GM12878 (cell line): Measurements from ENCODE around the gene ANTKMT. TPM values are rescaled to one million over a fixed set of nuclear protein-coding genes. Genes with fewer than 3 reads are reported as not detected.

ENCODE experiments used
- ATAC-seq: fragments of 200-7000 bp; cut with Tn5 transposase; 3 replicates; pipeline ENCODE4 v1.9.1; 2020; ENCODE audit warnings: mild to moderate bottlenecking, moderate library complexity
- BruUV-seq: library from RNA; stranded (reverse); fragments of 400-500 nt; replicated peaks from 2 replicates; lab custom pipeline; 2021; lab: Mats Ljungman, UMichigan
- CTCF ChIA-PET: fragments of 300-600 bp; sonication (Branson Sonifier 250); formaldehyde crosslinking; extraction: SDS; loops from one replicate; lab custom pipeline; 2021; ENCODE audit warnings: inconsistent platforms; lab: Yijun Ruan, JAX
- POLR2A ChIA-PET: fragments of 350-600 bp; formaldehyde crosslinking; extraction: SDS; loops from one replicate; lab custom pipeline; 2021; ENCODE audit warnings: inconsistent platforms; lab: Charles Lee
- RAD21 ChIA-PET: fragments of 300-600 bp; sonication (Branson Sonifier 250); formaldehyde crosslinking; loops from one replicate; lab custom pipeline; 2023; ENCODE audit warnings: antibody characterized with exemption; ENCODE audit not compliant: unreplicated experiment; lab: Charles Lee
- SMC1A ChIA-PET: fragments of 300-600 bp; sonication (Branson Sonifier 250); formaldehyde crosslinking; loops from one replicate; lab custom pipeline; 2023; ENCODE audit not compliant: unreplicated experiment, uncharacterized antibody; lab: Charles Lee
- DNase-seq: peaks from one replicate; pipeline ENCODE4 v3.0.0-alpha.2; 2011; ENCODE audit warnings: low read depth, low spot score
- FAIRE-seq: peaks from 3 replicates; lab custom pipeline; 2011; peaks lifted over from hg19 to GRCh38; lab: Jason Lieb, UNC
- H2AFZ ChIP-seq: 2 replicates; pipeline ENCODE4 v1.6.0; 2011; ENCODE audit warnings: low read depth, low read length, control low read depth; ENCODE audit not compliant: control insufficient read depth
- H3K27ac ChIP-seq: 2 replicates; pipeline ENCODE4 v1.5.1; 2011; ENCODE audit warnings: control low read depth; ENCODE audit not compliant: control insufficient read depth, insufficient read depth
- H3K27me3 ChIP-seq, 2 experiments: replicated peaks in 1 of 2; 2 replicates each; pipeline versions ENCODE4 v1.6.0 to v1.6.1; 2011; ENCODE audit warnings: low read length in 1 of 2; ENCODE audit not compliant: control insufficient read depth in 2 of 2, insufficient read depth in 2 of 2
- H3K36me3 ChIP-seq, 2 experiments: 2 replicates each; pipeline ENCODE4 v1.5.1; 2011; ENCODE audit warnings: low read length in 1 of 2; ENCODE audit not compliant: control insufficient read depth in 2 of 2, insufficient read depth in 2 of 2
- H3K4me1 ChIP-seq: 2 replicates; pipeline ENCODE4 v1.6.1; 2011; ENCODE audit warnings: mild to moderate bottlenecking, low read length, moderate library complexity, mixed read lengths; ENCODE audit not compliant: control insufficient read depth, insufficient read depth
- H3K4me2 ChIP-seq: 2 replicates; pipeline ENCODE4 v1.6.0; 2011; ENCODE audit warnings: control low read depth; ENCODE audit not compliant: control insufficient read depth, insufficient read depth
- H3K4me3 ChIP-seq: fragments of 200-600 bp; sonication (generic); 2 replicates; pipeline ENCODE4 v1.5.1; 2016
- H3K79me2 ChIP-seq: 2 replicates; pipeline ENCODE4 v1.6.0; 2011; ENCODE audit warnings: low read length; ENCODE audit not compliant: control insufficient read depth, insufficient read depth
- H3K9ac ChIP-seq: 2 replicates; pipeline ENCODE4 v1.8.0; 2011; ENCODE audit warnings: low read length, control low read depth, mixed read lengths; ENCODE audit not compliant: control insufficient read depth, insufficient read depth
- H3K9me3 ChIP-seq: replicated peaks from 3 replicates; pipeline ENCODE4 v1.5.1; 2011; ENCODE audit warnings: mild to moderate bottlenecking, low read length; ENCODE audit not compliant: control insufficient read depth, insufficient read depth
- H4K20me1 ChIP-seq: 2 replicates; pipeline ENCODE4 v1.6.0; 2011; ENCODE audit not compliant: control insufficient read depth, insufficient read depth
- CUX1 ChIP-seq: IDR thresholded peaks from 2 replicates; pipeline ENCODE4 v1.6.1; 2012; ENCODE audit warnings: improper control_type of control experiment, low read depth, low read length; ENCODE audit not compliant: insufficient replicate concordance
- EGR1 ChIP-seq, 2 experiments: IDR thresholded peaks; 1 replicate in 1 of 2; 2 replicates in 1 of 2; pipeline ENCODE4 v1.6.1; 2011 to 2012; ENCODE audit warnings: low read depth in 2 of 2, low read length in 2 of 2, borderline replicate concordance in 1 of 2, mild to moderate bottlenecking in 1 of 2, moderate library complexity in 1 of 2
- NR2C2 ChIP-seq: IDR thresholded peaks from 2 replicates; pipeline ENCODE4 v1.6.1; 2011; ENCODE audit warnings: borderline replicate concordance, low read depth; ENCODE audit not compliant: control insufficient read depth, insufficient read length
- NR2F1 ChIP-seq: fragments of 450-650 bp; conservative IDR thresholded peaks from 2 replicates; pipeline ENCODE4 v1.6.1; 2017; ENCODE audit warnings: mild to moderate bottlenecking
- RELB ChIP-seq: fragments of 450-650 bp; IDR thresholded peaks from 2 replicates; pipeline ENCODE4 v1.6.1; 2017; ENCODE audit warnings: low read depth, mild to moderate bottlenecking, moderate library complexity
- STAT3 ChIP-seq: IDR thresholded peaks from 2 replicates; pipeline ENCODE4 v1.6.1; 2011; ENCODE audit warnings: low read depth, low read length, improper control_type of control experiment
- WGBS: methylation state at CpG from one replicate; pipeline ENCODE4 v1.1.6; 2016; ENCODE audit warnings: low lambda C conversion rate; ENCODE audit not compliant: insufficient replicate concordance, insufficient coverage; ENCODE audit errors: missing lambda C conversion rate; 5-methylcytosine and 5-hydroxymethylcytosine counted together
- in situ Hi-C: fragments of 300-500 bp; cut with MboI; formaldehyde crosslinking; loops from 9 replicates; pipeline ENCODE4 v1.14.3; 2018; ENCODE audit warnings: mixed read lengths
- intact Hi-C: fragments of 100-400 bp; cut with micrococcal nuclease; formaldehyde crosslinking; loops from one replicate; pipeline ENCODE4 v1.14.2; 2022; ENCODE audit not compliant: unreplicated experiment
- polyA plus RNA-seq, 11 experiments: library from polyadenylated mRNA; depleted of rRNA in 4 of 11; unstranded in 6 of 11; stranded (reverse) in 5 of 11; fragments of >200 nt; fragmentation: Nextera tagmentation in 4 of 11; fragmentation: Illumina TruSeq in 1 of 11; extraction: Ambion mirVana in 4 of 11; extraction: Trizol in 1 of 11; gene quantifications; 1 replicate in 1 of 11; 2 replicates in 10 of 11; pipeline versions ENCODE4 v1.2.1 to v1.2.3, GENCODE V29; 2011 to 2016; ENCODE audit warnings: inconsistent platforms in 2 of 11, missing spikeins in 2 of 11, low read depth in 1 of 11
- total RNA-seq, 4 experiments: library from RNA; depleted of rRNA in 3 of 4; stranded (reverse); fragments of >200 nt in 3 of 4; fragmentation: Illumina TruSeq in 1 of 4; extraction: Trizol in 1 of 4; gene quantifications; 2 replicates each; pipeline versions ENCODE4 v1.2.1 to v1.2.3, GENCODE V29; 2013 to 2021

The ANTKMT gene
- total and polyA plus RNA-seq, 10 of the 15 experiments (the other 5 are each of a cell fraction or from before 2014, with no cell fraction given) = 0.58 to 60.5 (median 25.8) TPM

GRCh38 chr16:760065-760464 is 39.1 kb downstream of the ANTKMT start:
- ATAC-seq = no peak

More at GRCh38 chr16:760065-760464, 39.1 kb downstream of the ANTKMT start:
- Histone ChIP-seq H3K4me2 (no peak overlapping the region), H3K27me3 (no peaks in the 10 kb centered on the region), H3K9ac (no peak overlapping the region), H3K36me3 (no peaks in the 10 kb centered on the region), H3K4me3 (no peak overlapping the region), H3K9me3 (no peaks in the 10 kb centered on the region; the same call in 2 of the 3 replicates), H4K20me1 (no peaks in the 10 kb centered on the region), H3K27ac (no peak overlapping the region), H3K4me1 (no peaks in the 10 kb centered on the region), H3K79me2 (no peaks in the 10 kb centered on the region), H2AFZ (no peak overlapping the region)
- WGBS = 63% methylated on average over 14 of the region's 15 CpGs
- POLR2A ChIA-PET = no interaction called here
- RAD21 ChIA-PET = interaction anchor here (0.6 kb wide), 1 partner anchor 40 kb away, joined by 3 read pairs; no protein-coding TSS in a partner anchor
- CTCF ChIA-PET = no interaction called here
- no peak for TF ChIP-seq NR2F1
- no peak for TF ChIP-seq CUX1
- no peak for TF ChIP-seq NR2C2
- no peak for TF ChIP-seq STAT3
- no peak for TF ChIP-seq RELB
- TF ChIP-seq EGR1 (IDR thresholded peaks at IDR 0.05; ENCODE audit: borderline replicate concordance in 1 of 2, low read depth in 2 of 2, low read length in 2 of 2) = no peak
- SMC1A ChIA-PET = no interaction called here
- in situ Hi-C loops = no loop called here
- no TSS peak for BruUV-seq
- intact Hi-C loops = no loop called here
- FAIRE-seq (no peak), DNase-seq (no peak)
